Stimulated activated CD4-positive, alpha-beta T cell treated with anti-CD3 and anti-CD28 coated beads, Interleukin-1b, Interleukin-23, amount 100 ng/mL, for 4 hours (primary cell): ENCODE data around the gene RABGEF1.
"Not testable (repeated sequence)": the region's sequence is repeated elsewhere in the genome, so short reads cannot be mapped to it uniquely, and the experiment has no call there.

Source experiments
- DNase-seq, 2 donors: peaks; one replicate each; pipeline ENCODE4 v3.0.0-alpha.2; 2020; ENCODE audit warnings: low read depth in 2 of 2

The RABGEF1 gene

DNA sequence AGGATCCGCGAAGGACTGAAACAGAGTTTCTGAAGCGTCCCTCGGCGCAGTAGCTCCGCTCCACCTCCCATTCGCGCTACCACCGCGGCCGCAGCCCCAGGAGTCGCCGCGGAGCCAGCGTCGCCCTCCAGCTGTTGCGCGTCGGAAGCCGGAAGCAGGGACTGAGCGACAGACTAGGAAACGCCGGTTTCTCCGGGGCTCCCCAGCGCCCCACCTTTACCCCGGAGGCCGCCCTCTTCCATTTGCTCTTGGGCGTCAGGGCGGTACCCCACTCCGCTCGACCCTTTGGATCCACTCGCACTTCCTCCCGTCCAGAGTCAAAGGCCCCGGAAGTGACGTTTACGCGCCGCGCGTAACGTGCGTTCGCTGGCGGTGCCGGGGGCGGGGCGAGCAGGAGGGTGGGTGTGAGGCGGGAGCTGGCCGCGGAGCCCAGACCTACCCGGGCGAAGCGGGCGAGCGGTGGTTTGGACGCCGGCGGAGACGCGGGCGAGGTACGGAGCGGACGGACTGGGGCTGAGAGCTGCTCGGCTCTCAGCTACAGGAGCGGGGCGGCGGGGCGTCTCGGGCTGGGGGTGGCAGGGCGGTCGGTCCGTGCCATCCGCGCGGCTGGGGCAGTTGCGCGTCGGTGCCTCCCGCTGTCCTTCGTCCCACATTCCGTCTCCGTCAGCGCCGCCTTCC, at the start of gene RABGEF1:
TSS of gene RABGEF1 (plus strand) at position 432 of the 678 bp plus-strand sequence. CDS start 31,167 bp downstream, outside the sequence.
- peak; percentile 89 to 97 for DNase-seq

DNA sequence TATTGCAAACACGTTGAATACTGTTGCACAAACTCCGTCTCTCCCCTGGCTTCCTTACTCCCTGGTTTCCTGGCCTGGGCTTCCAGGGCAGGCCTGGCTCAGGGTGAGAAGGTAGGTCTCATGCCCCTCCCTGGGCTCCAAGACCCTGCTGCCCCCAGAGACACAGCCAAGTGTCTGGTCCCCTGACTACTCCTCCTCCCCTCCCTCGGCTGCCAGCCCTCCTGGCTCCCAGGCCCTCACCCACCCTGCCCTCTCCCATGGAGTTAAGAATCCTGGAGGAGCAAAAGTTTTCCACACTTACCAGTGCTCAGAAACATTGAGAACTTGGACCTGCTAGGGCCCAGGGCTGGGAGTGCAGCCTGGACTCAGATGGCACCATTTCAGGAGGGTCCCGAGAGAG, 47.2 kb upstream of the RABGEF1 start:
- no peak for DNase-seq

DNA sequence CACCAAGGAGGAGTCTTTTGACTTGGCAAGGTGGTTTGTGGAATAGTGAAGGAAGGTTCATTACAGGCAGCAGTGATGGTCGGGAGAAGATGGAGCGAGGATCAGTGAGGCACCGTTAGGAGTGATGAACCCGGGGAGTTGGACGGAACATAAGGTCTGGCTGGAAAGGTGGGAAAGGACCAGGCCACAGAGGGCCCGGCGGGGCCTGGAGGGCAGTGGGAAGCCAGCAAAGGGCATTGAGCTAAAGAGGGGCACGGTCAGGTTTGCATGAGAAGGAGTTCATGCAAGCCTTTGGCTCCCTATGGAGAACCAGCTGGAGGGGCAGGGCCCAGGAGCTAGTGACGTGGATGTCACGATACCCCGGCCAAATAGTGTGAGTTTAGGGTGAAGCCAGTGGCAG, 46.2 kb upstream of the RABGEF1 start:
- no peak for DNase-seq

GRCh38 chr7:66695417-66695816, 45.1 kb upstream of the RABGEF1 start:
- DNase-seq: not testable (repeated sequence)

GRCh38 chr7:66696134-66696533, 44.4 kb upstream of the RABGEF1 start:
- DNase-seq: not testable (repeated sequence)

GRCh38 chr7:66696774-66697191, 43.8 kb upstream of the RABGEF1 start:
- no peak for DNase-seq

DNA sequence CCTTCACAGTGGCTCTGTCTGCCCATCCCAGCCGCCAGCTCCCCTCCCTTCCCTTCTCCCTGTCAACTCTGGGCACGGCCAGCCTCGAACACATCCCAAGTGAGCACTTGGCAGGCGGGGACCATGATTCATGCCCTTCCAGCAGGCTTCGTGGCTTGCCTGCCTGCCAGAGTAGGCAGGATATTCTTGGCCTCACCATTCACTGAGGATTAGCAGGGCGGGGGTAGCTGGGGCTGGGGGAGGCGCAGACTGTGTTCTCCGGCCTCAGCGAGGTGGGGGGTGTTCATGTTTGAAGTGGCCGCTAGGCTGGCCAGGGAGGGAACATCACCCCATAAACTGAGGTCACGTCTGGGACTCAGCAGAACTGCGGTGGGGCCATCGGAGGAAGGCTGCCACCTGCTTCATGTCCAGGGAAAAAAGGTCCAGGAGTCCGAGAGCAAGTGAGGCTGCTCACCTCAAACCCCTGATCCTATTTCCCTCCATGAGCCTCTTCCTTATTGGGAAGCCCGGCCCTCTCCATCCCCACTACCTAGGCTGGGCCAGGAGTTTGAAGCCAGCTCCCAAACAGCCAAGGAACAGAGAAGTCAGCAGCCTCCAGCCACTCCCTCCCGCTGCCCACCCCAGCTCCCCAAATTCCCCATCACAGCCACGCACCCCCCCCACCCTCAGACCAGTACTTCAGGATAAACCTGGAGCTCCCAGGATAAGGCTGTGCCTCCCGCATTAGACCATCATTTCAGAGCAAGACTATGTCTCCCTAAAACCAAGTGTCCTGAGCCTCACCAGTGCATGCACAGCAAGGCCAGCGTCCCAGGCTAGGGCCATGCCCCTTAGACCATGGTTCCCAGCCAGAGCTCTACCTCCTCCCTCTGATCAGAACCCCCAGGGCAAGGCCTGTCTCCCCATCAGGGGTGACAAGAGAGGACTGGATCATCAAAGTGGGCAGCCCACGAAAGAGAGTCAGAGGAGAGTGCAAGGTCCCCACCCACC, 42.8 kb upstream of the RABGEF1 start:
- no peak for DNase-seq

DNA sequence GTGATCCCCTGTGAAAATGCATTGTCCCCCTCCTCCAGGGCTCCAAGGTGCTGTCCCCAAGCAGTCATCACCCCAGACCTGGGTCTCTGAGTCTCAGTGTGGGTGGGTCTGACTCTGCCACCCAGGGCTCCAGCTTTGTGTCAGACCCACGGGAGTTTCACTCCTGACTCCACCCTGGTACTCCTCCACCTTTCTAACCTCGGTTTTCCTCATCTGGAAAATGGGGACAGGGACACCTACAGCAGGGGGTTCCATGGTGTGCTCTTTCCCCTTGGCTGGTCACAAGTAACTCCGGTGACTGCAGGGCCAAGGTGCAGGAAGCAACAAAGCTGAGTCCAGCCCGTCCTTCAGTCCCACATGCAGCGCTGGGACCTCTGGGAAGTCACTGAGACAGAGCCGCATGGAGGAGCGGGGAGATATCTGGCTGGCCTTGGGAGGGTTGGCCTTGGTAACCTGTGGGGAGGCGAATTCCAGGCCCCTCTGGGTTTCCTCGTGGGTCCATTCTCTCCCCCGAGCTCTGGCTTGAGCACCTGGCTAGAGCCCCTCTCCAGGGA, 41.8 kb upstream of the RABGEF1 start:
- DNase-seq: no peak

DNA sequence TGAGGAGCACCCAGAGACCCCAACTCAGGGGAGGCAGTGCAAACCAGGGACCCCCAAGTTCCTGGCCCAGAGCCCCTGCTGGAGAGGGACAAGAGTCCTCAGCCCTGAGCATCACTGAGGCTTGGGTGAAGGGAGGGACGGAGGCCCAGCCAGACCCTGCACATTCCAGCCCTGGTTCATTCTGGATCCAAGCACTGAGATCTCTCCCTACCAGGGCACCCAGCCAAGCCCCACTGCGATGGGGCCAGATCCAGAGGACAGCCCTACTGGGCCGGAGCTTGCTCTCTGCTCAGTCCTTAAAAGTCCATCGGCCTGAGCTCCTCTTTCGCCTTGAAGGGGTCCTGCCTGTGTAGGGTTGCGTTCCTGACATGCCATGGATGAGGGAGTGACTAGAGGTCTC, 40.5 kb upstream of the RABGEF1 start:
- DNase-seq: no peak

GRCh38 chr7:66700633-66701131, 39.9 kb upstream of the RABGEF1 start:
- no peak for DNase-seq

DNA sequence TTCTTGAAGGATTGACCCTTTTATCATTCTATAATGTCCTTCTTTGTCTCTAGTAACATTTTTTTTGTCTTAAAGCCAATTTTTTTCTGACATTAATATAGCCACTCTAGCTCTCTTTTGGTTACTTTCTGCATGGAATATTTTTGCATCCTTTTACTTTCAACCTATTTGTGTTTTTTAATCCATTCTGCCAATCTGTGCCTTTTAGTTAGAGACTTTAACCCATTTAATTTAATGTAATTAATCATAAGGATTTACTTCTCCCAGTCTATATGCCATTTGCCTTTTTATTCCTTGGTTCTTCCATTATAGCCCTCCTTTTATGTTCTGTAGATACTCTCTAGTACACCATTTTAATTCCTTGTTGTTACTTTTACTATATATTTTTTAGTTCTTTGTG, 32.7 kb upstream of the RABGEF1 start:
- DNase-seq: no peak

GRCh38 chr7:66710752-66711151, 29.8 kb upstream of the RABGEF1 start:
- DNase-seq: not testable (repeated sequence)

GRCh38 chr7:66713687-66714086, 26.8 kb upstream of the RABGEF1 start:
- no peak for DNase-seq

DNA sequence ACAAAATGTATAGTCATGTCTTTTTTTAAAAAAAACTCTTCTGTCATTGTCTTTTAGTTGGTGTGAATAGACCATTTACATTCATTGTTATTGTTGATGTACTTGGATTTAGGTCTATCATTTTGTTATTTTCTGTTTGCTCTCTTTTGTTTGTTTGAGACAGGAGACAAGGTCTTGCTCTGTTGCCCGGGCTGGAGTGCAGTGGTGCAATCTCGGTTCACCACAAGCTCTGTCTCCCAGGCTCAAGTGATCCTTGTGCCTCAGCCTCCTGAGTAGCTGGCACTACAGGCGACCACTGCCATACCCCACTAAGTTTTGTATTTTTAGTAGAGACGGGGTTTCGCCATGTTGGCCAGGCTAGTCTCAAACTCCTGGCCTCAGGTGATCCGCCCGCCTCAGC, 23.9 kb upstream of the RABGEF1 start:
- DNase-seq: not testable (repeated sequence)

- DNase-seq: no peak
Measured at GRCh38 chr7:66720561-66720960, 20.0 kb upstream of the RABGEF1 start.

- DNase-seq: no peak
Measured at GRCh38 chr7:66725843-66726242, 14.7 kb upstream of the RABGEF1 start.

DNA sequence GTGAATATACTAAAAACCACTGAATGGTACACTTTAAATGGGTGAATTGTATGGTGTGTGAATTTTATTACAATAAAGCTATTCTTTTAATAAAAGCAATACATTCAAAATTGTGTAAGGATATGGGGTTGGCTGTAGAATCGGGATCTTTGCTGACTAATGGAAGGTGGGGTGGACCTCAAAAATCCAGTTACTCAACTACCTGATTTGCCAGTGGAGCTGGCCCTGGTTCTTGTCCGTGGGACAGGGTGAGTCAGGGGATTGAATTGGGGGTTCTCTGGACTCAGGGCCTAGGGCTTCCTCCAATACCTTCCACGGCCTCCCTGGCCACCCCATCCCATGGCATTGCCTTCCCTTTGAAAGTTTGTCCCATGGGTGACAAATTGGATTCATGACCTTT, 13.5 kb upstream of the RABGEF1 start:
- no peak for DNase-seq

DNA sequence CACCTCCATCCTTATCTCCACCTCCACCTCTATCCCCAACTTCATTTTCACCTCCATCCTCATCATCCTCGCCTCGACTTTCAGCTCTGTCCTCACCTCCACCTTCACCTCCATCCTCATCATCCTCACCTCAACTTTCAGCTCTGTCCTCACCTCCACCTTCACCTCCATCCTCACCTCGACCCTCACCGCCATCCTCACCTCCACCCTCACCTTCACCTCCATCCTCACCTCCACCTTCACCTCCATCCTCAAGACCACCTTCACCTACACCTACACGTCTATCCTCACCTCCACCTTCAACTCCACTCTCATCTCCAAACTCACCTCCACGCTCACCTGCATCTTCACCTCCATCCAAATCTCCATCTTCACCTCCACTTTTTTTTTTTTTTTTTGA, 12.0 kb upstream of the RABGEF1 start:
- DNase-seq: no peak

DNA sequence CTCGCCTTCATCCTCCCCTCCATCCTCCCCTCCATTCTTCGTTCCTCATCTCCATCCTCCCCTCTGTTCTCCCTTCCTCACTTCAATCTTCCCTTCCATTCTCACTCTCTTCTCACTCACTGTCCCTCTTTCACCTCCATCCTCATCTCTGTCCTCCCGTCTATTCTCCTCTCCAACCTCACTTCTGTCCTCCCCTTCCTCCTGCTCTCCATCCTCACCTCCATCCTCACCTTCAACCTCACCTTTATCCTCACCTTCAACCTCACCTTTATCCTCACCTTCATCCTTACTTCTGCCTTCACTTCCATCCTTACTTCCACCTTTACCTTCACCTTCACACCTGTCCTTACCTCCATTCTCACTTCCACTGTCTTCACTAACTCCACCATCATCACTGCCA, 11.3 kb upstream of the RABGEF1 start:
- DNase-seq: no peak

GRCh38 chr7:66731986-66732385, 8.5 kb upstream of the RABGEF1 start:
- DNase-seq: no peak

- DNase-seq: no peak
Measured at GRCh38 chr7:66732439-66732838, 8.1 kb upstream of the RABGEF1 start.

GRCh38 chr7:66734006-66734405, 6.5 kb upstream of the RABGEF1 start:
- no peak for DNase-seq
